ENCODE measurements around the gene WDR47.

DNA sequence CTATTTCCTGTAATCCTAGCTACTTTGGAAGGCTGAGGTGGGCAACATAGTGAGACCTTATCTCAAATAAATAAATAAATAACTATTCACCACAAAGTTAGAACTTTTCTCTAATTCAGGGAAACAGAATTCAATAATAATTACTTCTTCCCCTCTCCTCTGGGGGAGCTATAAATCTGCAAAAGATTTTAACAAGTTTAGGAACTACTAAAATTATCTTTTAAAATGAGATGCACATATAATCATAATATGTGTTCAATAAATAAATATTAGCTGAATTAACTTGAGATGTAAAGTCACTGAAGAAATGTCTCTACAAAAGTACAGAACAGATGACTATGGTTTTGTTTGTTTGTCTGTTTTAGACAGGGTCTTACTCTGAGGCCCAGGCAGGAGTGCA lies 14.1 kb downstream of the WDR47 start:
- no peak for TF ChIP-seq POLR2A (IDR thresholded peaks at IDR 0.05; ENCODE audit: low read depth, low read length)
- TF ChIP-seq TAF1 (IDR thresholded peaks at IDR 0.05; ENCODE audit: borderline replicate concordance, low read depth, low read length): no peak
- no peak for TF ChIP-seq POLR2AphosphoS5 (IDR thresholded peaks at IDR 0.05; ENCODE audit: low read depth, low read length)
